GM12874 (cell line): ENCODE measurements around the gene EFNA5.

Source experiments
- CTCF ChIP-seq: IDR thresholded peaks from 2 replicates; pipeline ENCODE4 v1.5.1; 2011; ENCODE audit warnings: low read depth, mild to moderate bottlenecking, control low read depth, low read length, moderate library complexity; ENCODE audit not compliant: insufficient read depth

EFNA5 gene

GRCh38 chr5:107449369-107449768, 221.4 kb downstream of the EFNA5 start:
- no peak for TF ChIP-seq CTCF

- TF ChIP-seq CTCF, result no peak
Measured at GRCh38 chr5:107447587-107447986, 223.2 kb downstream of the EFNA5 start.

GRCh38 chr5:107446972-107447371, 223.8 kb downstream of the EFNA5 start:
- no peak for TF ChIP-seq CTCF

GRCh38 chr5:107444300-107444699, 226.4 kb downstream of the EFNA5 start:
- TF ChIP-seq CTCF, result no peak

GRCh38 chr5:107443897-107444296, 226.8 kb downstream of the EFNA5 start:
- TF ChIP-seq CTCF, result no peak

GRCh38 chr5:107442452-107442851, 228.3 kb downstream of the EFNA5 start:
- no peak for TF ChIP-seq CTCF

GRCh38 chr5:107439832-107440231, 230.9 kb downstream of the EFNA5 start:
- TF ChIP-seq CTCF, result no peak
